Stimulated activated naive B cell treated with anti-CD40 and anti-IgM and Interleukin-4, amounts not matched to agents 10 μg/mL and 1 μg/mL and 100 μg/mL, for 72 hours (primary cell): ENCODE measurements around the gene FKBP2.

Experiments
- ATAC-seq, 2 donors: fragments of 150-1000 bp; cut with Tn5 transposase; replicated peaks; 2 replicates each; pipeline ENCODE4 v1.10.0; 2021; ENCODE audit warnings: moderate library complexity in 1 of 2
- DNase-seq: peaks from one replicate; pipeline ENCODE4 v3.0.0; 2021
- H3K27ac Mint-ChIP-seq: one replicate; pipeline ENCODE4 v1.8.0; 2022; ENCODE audit warnings: mild to moderate bottlenecking, mixed read lengths
- H3K27me3 Mint-ChIP-seq, 2 donors: one replicate each; pipeline ENCODE4 v1.8.0; 2022; ENCODE audit warnings: mixed read lengths in 2 of 2
- H3K36me3 Mint-ChIP-seq, 2 donors: one replicate each; pipeline ENCODE4 v1.8.0; 2022; ENCODE audit warnings: mixed read lengths in 2 of 2, mild to moderate bottlenecking in 1 of 2
- H3K4me1 Mint-ChIP-seq, 2 donors: one replicate each; pipeline ENCODE4 v1.8.0; 2022; ENCODE audit warnings: mixed read lengths in 2 of 2, mild to moderate bottlenecking in 1 of 2
- H3K4me3 Mint-ChIP-seq, 2 donors: one replicate each; pipeline ENCODE4 v1.8.0; 2022; ENCODE audit warnings: mild to moderate bottlenecking in 2 of 2, mixed read lengths in 2 of 2, moderate library complexity in 1 of 2
- H3K9me3 Mint-ChIP-seq, 2 donors: one replicate each; pipeline ENCODE4 v1.8.0; 2022; ENCODE audit warnings: mixed read lengths in 2 of 2, mild to moderate bottlenecking in 1 of 2

The FKBP2 gene

GRCh38 chr11:64291752-64292459 is 51.0 kb downstream of the FKBP2 start:
- Mint-ChIP-seq H3K4me3 (peak overlapping the region; percentile 79 to 81), H3K36me3 (peaks cover 3 to 15% of the 10 kb centered on the region in 2 donors), H3K4me1 (peaks cover 10 to 26% of the 10 kb centered on the region in 2 donors), H3K27me3 (peaks cover 40 to 47% of the 10 kb centered on the region in 2 donors), H3K9me3 (no peaks in the 10 kb centered on the region), H3K27ac (no peak overlapping the region)
- no peak for DNase-seq
- ATAC-seq, result peak; percentile 52 to 66

DNA sequence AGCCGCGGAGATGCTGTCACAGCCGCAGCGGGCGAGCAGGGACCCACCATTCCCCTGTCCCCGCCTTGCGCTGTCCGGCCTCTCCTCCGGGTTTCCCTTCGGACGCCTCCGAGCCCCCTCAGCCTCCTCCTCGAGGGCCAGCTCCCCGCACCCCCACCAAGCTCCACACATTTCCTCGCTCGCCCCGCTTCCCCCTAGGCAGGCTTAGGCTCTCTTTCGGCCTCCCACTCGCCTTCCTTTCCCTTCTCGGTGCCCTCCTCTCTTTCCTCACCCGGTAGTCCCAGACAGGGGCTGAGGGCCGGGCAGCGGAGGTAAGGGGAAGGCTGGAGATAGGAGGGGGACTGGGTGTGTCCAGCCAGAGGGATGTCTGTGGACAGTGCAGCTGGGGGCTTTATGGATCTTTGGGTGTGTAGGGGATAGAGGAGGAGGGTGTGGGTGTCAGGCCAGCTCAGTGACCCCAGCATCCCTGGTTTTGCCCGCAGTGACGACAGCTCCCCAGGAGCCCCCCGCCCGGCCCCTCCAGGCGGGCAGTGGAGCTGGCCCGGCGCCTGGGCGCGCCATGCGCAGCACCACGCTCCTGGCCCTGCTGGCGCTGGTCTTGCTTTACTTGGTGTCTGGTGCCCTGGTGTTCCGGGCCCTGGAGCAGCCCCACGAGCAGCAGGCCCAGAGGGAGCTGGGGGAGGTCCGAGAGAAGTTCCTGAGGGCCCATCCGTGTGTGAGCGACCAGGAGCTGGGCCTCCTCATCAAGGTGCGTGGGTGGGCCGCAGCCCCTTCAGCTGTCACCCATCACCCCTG is 51.8 kb downstream of the FKBP2 start:
- no peak for DNase-seq
- Mint-ChIP-seq H3K36me3 (peaks cover 3 to 15% of the 10 kb centered on the region in 2 donors), H3K27ac (no peak overlapping the region), H3K9me3 (no peaks in the 10 kb centered on the region), H3K4me3 (peak overlapping the region; percentile 79 to 81), H3K4me1 (peaks cover 12 to 27% of the 10 kb centered on the region in 2 donors), H3K27me3 (peaks cover 48 to 54% of the 10 kb centered on the region in 2 donors)
- ATAC-seq, result peak in 1 of 2 donors; percentile 39
